ENCODE results near the gene TEX35. TPM values are rescaled to one million over a fixed set of nuclear protein-coding genes. Genes with fewer than 3 reads are reported as not detected.

The TEX35 gene
- total RNA-seq, 4 donors from 2014 or later: not detected

- Histone ChIP-seq H3K4me1 (no peaks in the 10 kb centered on the region), H3K9me3 (no peaks in the 10 kb centered on the region), H3K36me3 (no peaks in the 10 kb centered on the region), H3K27ac (no peak overlapping the region), H3K27me3 (no peaks in the 10 kb centered on the region), H3K4me3 (no peak overlapping the region)
- no peak for DNase-seq
- TF ChIP-seq CTCF (IDR thresholded peaks at IDR 0.05) (no peak), POLR2A (IDR thresholded peaks at IDR 0.05) (no peak)
- intact Hi-C loops (cut with DNase I; ENCODE audit: low total_unique reads): no loop called here
Observed at GRCh38 chr1:178470411-178470960, 42.4 kb upstream of the TEX35 start.

- intact Hi-C loops (cut with DNase I; ENCODE audit: low total_unique reads): no loop called here
- no peak for DNase-seq
- no peaks in the 10 kb centered on the region for H3K27me3 ChIP-seq
- no peaks in the 10 kb centered on the region for H3K9me3 ChIP-seq
- TF ChIP-seq CTCF (IDR thresholded peaks at IDR 0.05) (no peak), POLR2A (IDR thresholded peaks at IDR 0.05) (no peak)
- no peak overlapping the region for H3K4me3 ChIP-seq
- H3K36me3 ChIP-seq: no peaks in the 10 kb centered on the region
- no peak overlapping the region for H3K27ac ChIP-seq
- no peaks in the 10 kb centered on the region for H3K4me1 ChIP-seq
Observed at GRCh38 chr1:178472531-178472930, 40.4 kb upstream of the TEX35 start.

- TF ChIP-seq POLR2A (IDR thresholded peaks at IDR 0.05) (no peak), CTCF (IDR thresholded peaks at IDR 0.05) (no peak)
- Histone ChIP-seq H3K27ac (no peak overlapping the region), H3K36me3 (no peaks in the 10 kb centered on the region), H3K4me1 (no peaks in the 10 kb centered on the region), H3K27me3 (no peaks in the 10 kb centered on the region), H3K9me3 (no peaks in the 10 kb centered on the region), H3K4me3 (no peak overlapping the region)
- intact Hi-C loops (cut with DNase I; ENCODE audit: low total_unique reads): no loop called here
- no peak for DNase-seq
Observed at GRCh38 chr1:178477373-178477772, 35.5 kb upstream of the TEX35 start.

GRCh38 chr1:178477841-178478240, 35.1 kb upstream of the TEX35 start:
- no peak overlapping the region for H3K27ac ChIP-seq
- H3K9me3 ChIP-seq: no peaks in the 10 kb centered on the region
- no peak overlapping the region for H3K4me3 ChIP-seq
- H3K4me1 ChIP-seq: no peaks in the 10 kb centered on the region
- no peaks in the 10 kb centered on the region for H3K27me3 ChIP-seq
- TF ChIP-seq POLR2A (IDR thresholded peaks at IDR 0.05): no peak
- TF ChIP-seq CTCF (IDR thresholded peaks at IDR 0.05): no peak
- intact Hi-C loops (cut with DNase I; ENCODE audit: low total_unique reads): no loop called here
- H3K36me3 ChIP-seq: no peaks in the 10 kb centered on the region
- DNase-seq: no peak

GRCh38 chr1:178483251-178483957, 29.5 kb upstream of the TEX35 start:
- no peaks in the 10 kb centered on the region for H3K4me1 ChIP-seq
- no peaks in the 10 kb centered on the region for H3K36me3 ChIP-seq
- TF ChIP-seq CTCF (IDR thresholded peaks at IDR 0.05): no peak
- no peak for TF ChIP-seq POLR2A (IDR thresholded peaks at IDR 0.05)
- intact Hi-C loops (cut with DNase I; ENCODE audit: low total_unique reads): no loop called here
- no peaks in the 10 kb centered on the region for H3K9me3 ChIP-seq
- DNase-seq: no peak
- H3K27me3 ChIP-seq: no peaks in the 10 kb centered on the region
- no peak overlapping the region for H3K27ac ChIP-seq
- H3K4me3 ChIP-seq: no peak overlapping the region

Measured in uterus (tissue), 4 donors.